Measurements from ENCODE around the gene SFRP2. TPM values are rescaled to one million over a fixed set of nuclear protein-coding genes. Genes with fewer than 3 reads are reported as not detected.

SFRP2 gene
- total and polyA plus RNA-seq, 2 of the 4 experiments (the other 2 are of a cell fraction): not detected

- no peak for ATAC-seq (ENCODE audit: low read depth)
- H2BK120ac ChIP-seq (ENCODE audit: low read depth, low read length): no peak overlapping the region
- H3K18ac ChIP-seq (ENCODE audit: low read depth, low read length): no peak overlapping the region
- H3K27ac ChIP-seq (ENCODE audit: insufficient read depth, low read length): no peak overlapping the region
- TF ChIP-seq POLR2A (IDR thresholded peaks at IDR 0.05; ENCODE audit: low read depth, low read length) (no peak), RAD21 (IDR thresholded peaks at IDR 0.05; ENCODE audit: low read length) (no peak), NFE2L2 (IDR thresholded peaks at IDR 0.05; ENCODE audit: low read depth, low read length) (no peak), CEBPB (IDR thresholded peaks at IDR 0.05; ENCODE audit: low read depth, low read length) (no peak), CTCF (conservative IDR thresholded peaks at IDR 0.05; ENCODE audit: low read depth, low read length) (no peak), ELK1 (IDR thresholded peaks at IDR 0.05; ENCODE audit: borderline replicate concordance, low read depth, low read length) (no peak), RCOR1 (IDR thresholded peaks at IDR 0.05; ENCODE audit: insufficient replicate concordance, low read length) (no peak), RFX5 (IDR thresholded peaks at IDR 0.05; ENCODE audit: low read depth, low read length) (no peak), MXI1 (IDR thresholded peaks at IDR 0.05; ENCODE audit: borderline replicate concordance, low read depth, low read length) (no peak), BHLHE40 (IDR thresholded peaks at IDR 0.05; ENCODE audit: low read depth, low read length) (no peak), MAFK (IDR thresholded peaks at IDR 0.05; ENCODE audit: low read depth, low read length) (no peak), USF2 (IDR thresholded peaks at IDR 0.05; ENCODE audit: low read depth, low read length) (no peak), MAZ (IDR thresholded peaks at IDR 0.05; ENCODE audit: borderline replicate concordance, low read depth, low read length) (no peak), SMC3 (IDR thresholded peaks at IDR 0.05; ENCODE audit: low read depth, low read length) (no peak), FOS (IDR thresholded peaks at IDR 0.05; ENCODE audit: low read depth, low read length) (no peak), CHD1 (IDR thresholded peaks at IDR 0.05; ENCODE audit: low read depth, low read length) (no peak)
- no peak overlapping the region for H3K4me2 ChIP-seq (ENCODE audit: low read depth, low read length)
- no peak overlapping the region for H2BK20ac ChIP-seq (ENCODE audit: low read depth, low read length)
- dilution Hi-C loops (cut with HindIII; ENCODE audit: low sequenced_read_pairs, unreplicated experiment): no loop called here
- no TSS peak for BruUV-seq (replicated peaks)
- no peaks in the 10 kb centered on the region for H3K36me3 ChIP-seq (ENCODE audit: control insufficient read depth, insufficient read depth, low read length)
- H3K56ac ChIP-seq (ENCODE audit: extremely low read depth, insufficient read depth, low read length): no peak overlapping the region
- no peak overlapping the region for H3K4me3 ChIP-seq (ENCODE audit: insufficient read depth, low read depth, low read length)
- intact Hi-C loops (cut with micrococcal nuclease): no loop called here
- no peak overlapping the region for H4K91ac ChIP-seq (ENCODE audit: insufficient read depth, low read depth, low read length)
- H4K20me1 ChIP-seq (ENCODE audit: insufficient read depth, low read length): no peaks in the 10 kb centered on the region
- no peak overlapping the region for H2AFZ ChIP-seq (replicated peaks; ENCODE audit: low read length, poor library complexity)
- no peak overlapping the region for H2BK5ac ChIP-seq (ENCODE audit: low read depth, low read length, poor library complexity, severe bottlenecking)
- H4K8ac ChIP-seq (ENCODE audit: low read depth in 2 of 2, low read length in 2 of 2): no peak overlapping the region
- no peak overlapping the region for H2AK5ac ChIP-seq (ENCODE audit: low read depth, low read length)
- no peaks in the 10 kb centered on the region for H3K79me1 ChIP-seq (ENCODE audit: low read depth in 1 of 2, low read length in 2 of 2)
- H3K4ac ChIP-seq (ENCODE audit: low read depth, low read length): no peak overlapping the region
- no peak for DNase-seq
- no peak overlapping the region for H2AK9ac ChIP-seq (replicated peaks; ENCODE audit: low read depth, low read length, poor library complexity)
- no peaks in the 10 kb centered on the region for H3K27me3 ChIP-seq (ENCODE audit: control insufficient read depth, insufficient read depth, low read length)
- H3K14ac ChIP-seq (replicated peaks; ENCODE audit: low read depth, low read length): no peak overlapping the region
- in situ Hi-C loops (cut with MboI; ENCODE audit: low sequenced_read_pairs): no loop called here
- H4K5ac ChIP-seq (ENCODE audit: low read depth, low read length): no peak overlapping the region
- POLR2A ChIA-PET (ENCODE audit: unreplicated experiment): no interaction called here
- no peak overlapping the region for H3K23ac ChIP-seq (ENCODE audit: low read depth, low read length)
- no peaks in the 10 kb centered on the region for H3K9me3 ChIP-seq (ENCODE audit: control insufficient read depth, insufficient read depth, low read length)
- WGBS, 2 experiments (ENCODE audit: extremely low coverage in 2 of 2, insufficient read length in 1 of 2): 0% methylated on average over 1 of the region's 3 CpGs; no CpG with 5 or more reads in 1 of the 2 experiments
- H3K9ac ChIP-seq (ENCODE audit: low read depth, low read length): no peak overlapping the region
- CTCF ChIA-PET: no interaction called here
- no peak overlapping the region for H2BK15ac ChIP-seq (ENCODE audit: low read depth, low read length)
- no peaks in the 10 kb centered on the region for H3K9me1 ChIP-seq (ENCODE audit: insufficient read depth, low read length)
- H3K4me1 ChIP-seq (ENCODE audit: control insufficient read depth, insufficient read depth, low read length): no peaks in the 10 kb centered on the region
Observed at GRCh38 chr4:153838564-153838963, 49.7 kb upstream of the SFRP2 start.
